Brain microvascular endothelial cell (primary cell): ENCODE measurements around the gene DGKG.
A peak's percentile ranks its signal among the peaks of the same experiment; 100 is the strongest.

Source experiments
- DNase-seq: peaks from one replicate; pipeline ENCODE4 v3.0.0-alpha.2; 2020
- H3K27ac ChIP-seq: fragments of 250-450 bp; sonication (Bioruptor Pico); 2 replicates; pipeline ENCODE4 v1.5.1; 2020; ENCODE audit warnings: mild to moderate bottlenecking, moderate library complexity
- H3K27me3 ChIP-seq: fragments of 250-450 bp; sonication (Bioruptor Pico); replicated peaks from 2 replicates; pipeline ENCODE4 v1.5.1; 2020; ENCODE audit warnings: mild to moderate bottlenecking
- H3K36me3 ChIP-seq: fragments of 250-450 bp; sonication (Bioruptor Pico); replicated peaks from 2 replicates; pipeline ENCODE4 v1.5.1; 2020; ENCODE audit warnings: mild to moderate bottlenecking
- H3K4me3 ChIP-seq: 2 replicates; pipeline ENCODE4 v1.5.1; 2011; ENCODE audit warnings: low read depth, mild to moderate bottlenecking, control low read depth, low read length, moderate library complexity
- CTCF ChIP-seq: IDR thresholded peaks from 2 replicates; pipeline ENCODE4 v1.5.1; 2011; ENCODE audit warnings: low read depth, mild to moderate bottlenecking, moderate library complexity, low read length, control low read depth, inconsistent platforms; ENCODE audit errors: missing control alignments
- in situ Hi-C: cut with HindIII; loops from 2 replicates; pipeline ENCODE4 v1.10.0; 2017; ENCODE audit warnings: low sequenced_read_pairs, low pct_ligation_motif_present

Gene DGKG

GRCh38 chr3:186258968-186259367, 103.1 kb downstream of the DGKG start:
- H3K27me3 ChIP-seq: no peaks in the 10 kb centered on the region
- no peak overlapping the region for H3K4me3 ChIP-seq
- DNase-seq: no peak
- peak overlapping the region; percentile 89 for H3K27ac ChIP-seq
- TF ChIP-seq CTCF: no peak
- in situ Hi-C loops: no loop called here
- no peaks in the 10 kb centered on the region for H3K36me3 ChIP-seq

- Histone ChIP-seq H3K27ac (no peak overlapping the region), H3K36me3 (no peaks in the 10 kb centered on the region), H3K27me3 (no peaks in the 10 kb centered on the region), H3K4me3 (no peak overlapping the region)
- no peak for TF ChIP-seq CTCF
- in situ Hi-C loops: no loop called here
- peak; percentile 70 for DNase-seq
Measured at GRCh38 chr3:186257866-186258265, 104.2 kb downstream of the DGKG start.

- H3K27me3 ChIP-seq: no peaks in the 10 kb centered on the region
- in situ Hi-C loops: no loop called here
- H3K4me3 ChIP-seq: no peak overlapping the region
- H3K36me3 ChIP-seq: no peaks in the 10 kb centered on the region
- no peak for DNase-seq
- TF ChIP-seq CTCF: no peak
- H3K27ac ChIP-seq: no peak overlapping the region
Measured at GRCh38 chr3:186255703-186256331, 106.2 kb downstream of the DGKG start.

- no peak for DNase-seq
- Histone ChIP-seq H3K4me3 (no peak overlapping the region), H3K27me3 (no peaks in the 10 kb centered on the region), H3K36me3 (no peaks in the 10 kb centered on the region), H3K27ac (no peak overlapping the region)
- TF ChIP-seq CTCF: no peak
- in situ Hi-C loops: no loop called here
Measured at GRCh38 chr3:186254676-186255650, 107.1 kb downstream of the DGKG start.

GRCh38 chr3:186251948-186252619, 110.0 kb downstream of the DGKG start:
- DNase-seq: no peak
- in situ Hi-C loops: no loop called here
- no peaks in the 10 kb centered on the region for H3K36me3 ChIP-seq
- H3K4me3 ChIP-seq: no peak overlapping the region
- H3K27me3 ChIP-seq: no peaks in the 10 kb centered on the region
- no peak overlapping the region for H3K27ac ChIP-seq
- no peak for TF ChIP-seq CTCF
